Stimulated activated naive CD8-positive, alpha-beta T cell treated with anti-CD3 and anti-CD28 coated beads, Interleukin-15, amount 100 ng/mL, for 72 hours (primary cell): ENCODE data around the gene TMEM87B.
A peak's percentile ranks its signal among the peaks of the same experiment; 100 is the strongest.

ENCODE experiments used
- ATAC-seq: fragments of 150-1000 bp; cut with Tn5 transposase; 2 replicates; pipeline ENCODE4 v1.10.0; 2021; ENCODE audit warnings: mild to moderate bottlenecking, moderate library complexity
- DNase-seq, 2 donors: peaks; one replicate each; pipeline ENCODE4 v3.0.0; 2021 to 2022
- H3K27ac Mint-ChIP-seq, 2 donors: one replicate each; pipeline ENCODE4 v1.8.0; 2022; ENCODE audit warnings: mild to moderate bottlenecking in 2 of 2, mixed read lengths in 2 of 2, moderate library complexity in 2 of 2
- H3K27me3 Mint-ChIP-seq: one replicate; pipeline ENCODE4 v1.8.0; 2022; ENCODE audit warnings: mixed read lengths
- H3K4me1 Mint-ChIP-seq: one replicate; pipeline ENCODE4 v1.8.0; 2022; ENCODE audit warnings: mild to moderate bottlenecking, mixed read lengths
- H3K4me3 Mint-ChIP-seq, 2 donors: one replicate each; pipeline ENCODE4 v1.8.0; 2022; ENCODE audit warnings: mild to moderate bottlenecking in 2 of 2, mixed read lengths in 2 of 2, moderate library complexity in 1 of 2
- H3K9me3 Mint-ChIP-seq, 2 donors: one replicate each; pipeline ENCODE4 v1.8.0; 2022; ENCODE audit warnings: mixed read lengths in 2 of 2

The TMEM87B gene

GRCh38 chr2:112054847-112055729 lies at the start of gene TMEM87B:
Gene TMEM87B, plus strand, starts transcription at chr2:112055269. Its CDS starts 323 bp downstream, at chr2:112055592.
- H3K27ac Mint-ChIP-seq = peak within 1 kb of the TSS; percentile 92 to 97
- no peaks in the 10 kb centered on the region for H3K27me3 Mint-ChIP-seq
- H3K9me3 Mint-ChIP-seq = no peaks in the 10 kb centered on the region
- peak within 1 kb of the TSS; percentile 95 to 96 for H3K4me3 Mint-ChIP-seq
- peaks cover 42% of the 10 kb centered on the region for H3K4me1 Mint-ChIP-seq
- DNase-seq (peak; percentile 96 to 99), ATAC-seq (peak; percentile 83)

- DNase-seq = no peak
- Mint-ChIP-seq H3K9me3 (no peaks in the 10 kb centered on the region), H3K4me1 (peaks cover 9% of the 10 kb centered on the region), H3K27me3 (no peaks in the 10 kb centered on the region), H3K4me3 (no peak overlapping the region), H3K27ac (no peak overlapping the region)
- no peak for ATAC-seq
Observed at GRCh38 chr2:112005406-112006075, 49.5 kb upstream of the TMEM87B start.

- ATAC-seq (no peak), DNase-seq (no peak)
- Mint-ChIP-seq H3K4me3 (no peak overlapping the region), H3K4me1 (peaks cover 7% of the 10 kb centered on the region), H3K27me3 (no peaks in the 10 kb centered on the region), H3K27ac (no peak overlapping the region), H3K9me3 (no peaks in the 10 kb centered on the region)
Observed at GRCh38 chr2:112006076-112006410, 49.0 kb upstream of the TMEM87B start.

GRCh38 chr2:112007493-112007892 lies 47.6 kb upstream of the TMEM87B start:
- Mint-ChIP-seq H3K4me1 (no peaks in the 10 kb centered on the region), H3K9me3 (no peaks in the 10 kb centered on the region), H3K27ac (no peak overlapping the region), H3K4me3 (no peak overlapping the region), H3K27me3 (no peaks in the 10 kb centered on the region)
- ATAC-seq (no peak), DNase-seq (no peak)

GRCh38 chr2:112008910-112009485 lies 46.1 kb upstream of the TMEM87B start:
- H3K27ac Mint-ChIP-seq = no peak overlapping the region
- no peaks in the 10 kb centered on the region for H3K9me3 Mint-ChIP-seq
- DNase-seq = no peak
- no peaks in the 10 kb centered on the region for H3K27me3 Mint-ChIP-seq
- ATAC-seq = no peak
- no peak overlapping the region for H3K4me3 Mint-ChIP-seq
- no peaks in the 10 kb centered on the region for H3K4me1 Mint-ChIP-seq

- Mint-ChIP-seq H3K4me3 (no peak overlapping the region), H3K9me3 (no peaks in the 10 kb centered on the region), H3K4me1 (no peaks in the 10 kb centered on the region), H3K27me3 (no peaks in the 10 kb centered on the region), H3K27ac (no peak overlapping the region)
- ATAC-seq = no peak
- DNase-seq = no peak
Observed at GRCh38 chr2:112010751-112011150, 44.3 kb upstream of the TMEM87B start.

GRCh38 chr2:112012556-112012955 lies 42.5 kb upstream of the TMEM87B start:
- H3K27me3 Mint-ChIP-seq = peaks cover 5% of the 10 kb centered on the region
- ATAC-seq (no peak), DNase-seq (no peak)
- no peak overlapping the region for H3K27ac Mint-ChIP-seq
- no peak overlapping the region for H3K4me3 Mint-ChIP-seq
- H3K9me3 Mint-ChIP-seq = no peaks in the 10 kb centered on the region
- no peaks in the 10 kb centered on the region for H3K4me1 Mint-ChIP-seq

GRCh38 chr2:112018846-112019245 lies 36.2 kb upstream of the TMEM87B start:
- no peak overlapping the region for H3K4me3 Mint-ChIP-seq
- H3K4me1 Mint-ChIP-seq = no peaks in the 10 kb centered on the region
- no peak overlapping the region for H3K27ac Mint-ChIP-seq
- no peak for ATAC-seq
- H3K27me3 Mint-ChIP-seq = peaks cover 19% of the 10 kb centered on the region
- no peak for DNase-seq
- no peaks in the 10 kb centered on the region for H3K9me3 Mint-ChIP-seq

- Mint-ChIP-seq H3K27ac (peak overlapping the region in 1 of 2 donors; percentile 10), H3K27me3 (peaks cover 19% of the 10 kb centered on the region), H3K4me1 (no peaks in the 10 kb centered on the region), H3K9me3 (no peaks in the 10 kb centered on the region), H3K4me3 (no peak overlapping the region)
- ATAC-seq = no peak
- no peak for DNase-seq
Observed at GRCh38 chr2:112019569-112019982, 35.5 kb upstream of the TMEM87B start.

- no peak for DNase-seq
- Mint-ChIP-seq H3K27me3 (peaks cover 19% of the 10 kb centered on the region), H3K4me3 (no peak overlapping the region), H3K9me3 (no peaks in the 10 kb centered on the region), H3K27ac (peak overlapping the region in 1 of 2 donors; percentile 20), H3K4me1 (no peaks in the 10 kb centered on the region)
- no peak for ATAC-seq
Observed at GRCh38 chr2:112020561-112020960, 34.5 kb upstream of the TMEM87B start.

- H3K4me3 Mint-ChIP-seq = no peak overlapping the region
- no peak overlapping the region for H3K27ac Mint-ChIP-seq
- H3K9me3 Mint-ChIP-seq = no peaks in the 10 kb centered on the region
- peaks cover 19% of the 10 kb centered on the region for H3K27me3 Mint-ChIP-seq
- ATAC-seq = no peak
- DNase-seq = no peak
- no peaks in the 10 kb centered on the region for H3K4me1 Mint-ChIP-seq
Observed at GRCh38 chr2:112021290-112021689, 33.8 kb upstream of the TMEM87B start.

GRCh38 chr2:112021781-112022231 lies 33.3 kb upstream of the TMEM87B start:
- Mint-ChIP-seq H3K9me3 (no peaks in the 10 kb centered on the region), H3K27me3 (peaks cover 19% of the 10 kb centered on the region), H3K4me1 (no peaks in the 10 kb centered on the region), H3K4me3 (no peak overlapping the region), H3K27ac (no peak overlapping the region)
- ATAC-seq (no peak), DNase-seq (no peak)

- Mint-ChIP-seq H3K4me3 (no peak overlapping the region), H3K4me1 (no peaks in the 10 kb centered on the region), H3K27me3 (peaks cover 11% of the 10 kb centered on the region), H3K27ac (no peak overlapping the region), H3K9me3 (no peaks in the 10 kb centered on the region)
- DNase-seq = no peak
- no peak for ATAC-seq
Observed at GRCh38 chr2:112023707-112024106, 31.4 kb upstream of the TMEM87B start.

- Mint-ChIP-seq H3K27me3 (peaks cover 11% of the 10 kb centered on the region), H3K9me3 (no peaks in the 10 kb centered on the region), H3K4me1 (no peaks in the 10 kb centered on the region), H3K4me3 (no peak overlapping the region), H3K27ac (peak overlapping the region; percentile 41 to 55)
- DNase-seq (no peak), ATAC-seq (no peak)
Observed at GRCh38 chr2:112024231-112024630, 30.8 kb upstream of the TMEM87B start.

- DNase-seq (no peak), ATAC-seq (no peak)
- Mint-ChIP-seq H3K27me3 (peaks cover 13% of the 10 kb centered on the region), H3K27ac (peak overlapping the region in 1 of 2 donors; percentile 22), H3K9me3 (no peaks in the 10 kb centered on the region), H3K4me3 (no peak overlapping the region), H3K4me1 (no peaks in the 10 kb centered on the region)
Observed at GRCh38 chr2:112024896-112025491, 30.1 kb upstream of the TMEM87B start.

- Mint-ChIP-seq H3K4me1 (no peaks in the 10 kb centered on the region), H3K27ac (no peak overlapping the region), H3K9me3 (no peaks in the 10 kb centered on the region), H3K27me3 (peaks cover 13% of the 10 kb centered on the region), H3K4me3 (no peak overlapping the region)
- DNase-seq = no peak
- no peak for ATAC-seq
Observed at GRCh38 chr2:112026509-112026908, 28.6 kb upstream of the TMEM87B start.
